Activated effector memory CD4-positive, alpha-beta T cell treated with Interleukin-2 at 50 U/mL for 16 hours (primary cell): ENCODE results near the gene CDYL2.

ENCODE experiments used
- DNase-seq: peaks from one replicate; pipeline ENCODE4 v3.0.0-alpha.2; 2020

The CDYL2 gene

DNA sequence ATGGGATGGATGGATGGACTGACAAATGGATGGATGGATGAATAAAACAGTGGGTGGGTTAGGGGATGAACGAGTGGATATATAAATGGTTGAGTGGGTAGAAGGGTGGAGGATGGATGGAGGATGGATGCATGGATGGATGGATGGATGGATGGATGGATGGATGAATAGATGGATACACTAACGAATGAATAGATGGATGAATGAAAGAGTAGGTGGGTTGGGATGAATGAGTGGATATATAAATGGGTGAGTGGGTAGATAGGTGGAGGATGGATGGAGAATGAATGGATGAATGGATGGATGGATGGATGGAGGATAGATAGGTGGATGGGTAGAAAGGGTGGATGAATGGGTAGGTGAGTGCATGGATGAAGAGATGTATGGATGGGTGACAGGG lies 62.1 kb downstream of the CDYL2 start:
- no peak for DNase-seq

DNA sequence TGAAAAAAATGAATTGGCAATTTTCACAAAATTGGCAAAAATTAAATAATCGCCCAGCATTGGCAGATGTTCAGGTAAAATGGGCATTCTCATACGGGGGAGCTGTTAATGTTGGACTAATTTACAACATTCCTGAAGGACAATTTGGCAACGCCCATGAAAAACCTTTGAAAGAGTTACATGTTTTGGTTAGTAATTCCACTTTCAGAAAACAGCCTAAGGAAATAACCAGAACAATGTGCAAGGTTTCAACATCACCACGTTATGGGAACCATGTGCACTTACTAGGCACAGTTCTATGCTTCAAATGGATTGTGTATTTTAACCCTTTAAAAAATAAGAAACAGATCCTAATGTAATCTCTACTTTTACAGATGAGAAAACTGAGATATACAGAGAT lies 62.7 kb downstream of the CDYL2 start:
- DNase-seq: no peak

- no peak for DNase-seq
These were observed 64.9 kb downstream of the CDYL2 start for GRCh38 chr16:80739523-80739922.

- no peak for DNase-seq
These were observed 65.9 kb downstream of the CDYL2 start for GRCh38 chr16:80738521-80738920.

DNA sequence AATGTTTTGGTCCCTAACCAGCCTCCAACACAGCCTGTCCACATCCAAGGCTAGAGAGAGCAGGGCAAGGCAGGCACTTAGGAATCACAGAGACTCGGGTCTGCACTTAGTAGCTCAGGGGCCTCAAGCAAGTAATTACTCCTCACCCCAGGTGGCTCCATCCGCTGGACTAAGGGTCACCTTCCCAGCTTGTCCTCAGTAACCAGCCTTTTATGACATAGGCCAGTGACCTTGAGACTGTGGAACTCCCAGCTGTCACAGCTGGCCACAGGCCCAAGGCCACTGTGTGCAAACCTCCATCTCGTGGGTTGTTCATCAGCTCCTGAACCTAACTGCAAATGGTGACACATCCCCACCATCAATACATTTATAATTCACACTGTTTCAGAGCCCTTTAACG lies 68.6 kb downstream of the CDYL2 start:
- no peak for DNase-seq

DNA sequence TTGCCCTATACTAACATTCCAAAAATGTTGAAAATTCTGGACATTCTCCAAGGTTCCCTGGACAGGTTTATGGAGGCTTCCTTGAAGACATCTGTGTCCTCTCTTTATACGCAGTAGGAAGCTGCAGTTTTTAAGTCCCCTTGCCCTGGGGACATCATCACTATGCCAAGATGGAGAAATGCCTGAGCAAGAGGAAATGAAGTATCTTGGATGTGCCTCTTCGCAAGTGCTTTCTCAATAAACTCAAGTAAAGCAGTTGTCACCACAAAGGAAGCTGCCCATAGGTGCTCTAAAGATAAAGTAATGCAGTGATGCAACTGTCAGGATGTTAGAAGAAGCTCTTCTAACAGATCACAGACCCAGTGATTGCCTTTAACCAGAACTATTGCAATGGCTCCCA lies 71.0 kb downstream of the CDYL2 start:
- no peak for DNase-seq

- DNase-seq: no peak
These were observed 72.5 kb downstream of the CDYL2 start for GRCh38 chr16:80731915-80732314.

- DNase-seq: peak; percentile 12
These were observed 77.2 kb downstream of the CDYL2 start for GRCh38 chr16:80727066-80727763.

- no peak for DNase-seq
These were observed 78.7 kb downstream of the CDYL2 start for GRCh38 chr16:80725566-80726162.

GRCh38 chr16:80723981-80724380 lies 80.4 kb downstream of the CDYL2 start:
- no peak for DNase-seq

- DNase-seq: no peak
These were observed 81.3 kb downstream of the CDYL2 start for GRCh38 chr16:80723091-80723490.

DNA sequence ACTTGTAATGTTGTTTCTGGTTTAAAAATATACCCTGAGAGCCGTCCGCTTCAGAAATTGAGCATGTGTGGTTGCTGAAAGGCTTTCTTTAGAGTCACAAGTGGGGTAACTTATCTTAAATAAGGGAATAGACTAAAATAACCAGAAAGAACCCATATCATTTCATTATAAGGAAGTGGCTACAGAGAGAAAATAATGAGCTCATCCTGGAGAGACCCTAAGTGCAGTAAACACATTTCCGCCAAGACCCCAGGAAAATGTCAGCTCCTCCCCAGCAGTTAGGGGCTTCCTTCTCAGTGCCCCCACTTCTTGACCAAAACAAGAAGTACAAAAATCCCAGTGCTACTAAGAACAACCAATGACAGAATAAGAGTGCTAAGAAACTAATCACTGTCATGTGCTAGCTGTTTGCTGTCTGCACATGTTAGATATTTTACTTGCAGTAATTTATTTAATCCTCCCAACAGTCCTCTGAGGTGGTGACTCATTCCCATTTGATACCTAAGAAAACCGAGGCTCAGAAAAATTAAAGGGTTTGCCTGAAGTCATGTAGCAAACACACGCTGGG lies 83.5 kb downstream of the CDYL2 start:
- DNase-seq: no peak

DNA sequence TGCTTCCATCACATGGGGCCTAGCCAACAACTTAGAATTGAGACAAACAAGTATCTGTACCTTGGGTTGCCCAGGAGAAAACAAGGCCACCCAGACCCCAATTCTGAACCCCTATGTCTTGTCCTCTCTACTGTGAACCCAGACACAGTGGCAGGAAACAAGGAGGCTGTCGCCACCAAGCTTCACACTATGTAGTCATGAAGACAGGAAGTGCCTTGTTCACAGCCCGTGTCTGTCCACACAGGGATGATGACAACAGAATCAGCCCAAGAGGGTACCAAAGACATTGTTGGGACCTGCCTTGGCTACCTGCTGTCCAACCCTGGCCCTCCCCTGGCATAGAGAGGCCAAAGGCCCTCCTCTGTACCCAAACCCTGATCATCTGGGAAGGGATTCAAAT lies 84.8 kb downstream of the CDYL2 start:
- DNase-seq: no peak

GRCh38 chr16:80718480-80719220 lies 85.7 kb downstream of the CDYL2 start:
- no peak for DNase-seq

- DNase-seq: no peak
These were observed 86.8 kb downstream of the CDYL2 start for GRCh38 chr16:80717611-80718010.

GRCh38 chr16:80716564-80717139 lies 87.7 kb downstream of the CDYL2 start:
- DNase-seq: no peak

GRCh38 chr16:80711406-80711805 lies 93.0 kb downstream of the CDYL2 start:
- DNase-seq: no peak

GRCh38 chr16:80710918-80711317 lies 93.5 kb downstream of the CDYL2 start:
- DNase-seq: no peak

DNA sequence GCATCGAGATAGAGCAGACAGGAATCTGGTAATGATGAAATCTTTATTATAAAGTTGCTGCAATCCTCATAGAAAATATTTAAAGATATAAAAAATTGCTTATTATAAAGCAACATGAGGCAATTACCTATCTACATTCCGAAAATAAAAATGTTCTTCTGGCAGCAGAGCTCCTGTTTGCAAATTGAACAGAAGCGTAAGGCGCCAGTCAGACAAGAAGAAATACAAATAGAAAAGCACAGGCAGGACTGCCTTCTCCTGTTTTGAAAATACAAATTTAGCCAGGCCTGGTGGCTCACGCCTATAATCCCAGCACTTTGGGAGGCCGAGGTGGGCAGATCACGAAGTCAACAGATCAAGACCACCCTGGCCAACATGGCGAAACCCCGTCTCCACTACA lies 95.6 kb downstream of the CDYL2 start:
- no peak for DNase-seq

DNA sequence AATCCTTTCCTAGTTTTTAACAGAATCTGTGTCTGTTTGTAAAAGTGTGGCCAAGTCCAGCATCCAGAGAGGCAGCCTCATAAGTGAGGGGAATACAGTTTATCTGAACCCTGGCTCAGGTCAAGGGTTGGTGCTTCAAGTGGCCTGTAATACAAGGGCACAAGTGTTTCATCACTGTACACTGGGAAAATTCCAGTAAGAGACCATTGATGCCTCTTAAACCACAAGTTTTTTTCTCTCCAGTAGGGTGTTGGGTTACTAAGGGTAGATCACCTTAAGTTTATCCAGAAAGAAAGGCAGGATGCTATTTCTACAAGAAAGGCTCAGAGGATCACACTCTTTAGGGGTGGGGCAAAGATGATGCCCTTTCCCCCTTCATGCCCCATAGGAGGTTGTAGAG lies 96.7 kb downstream of the CDYL2 start:
- no peak for DNase-seq

- no peak for DNase-seq
These were observed 98.8 kb downstream of the CDYL2 start for GRCh38 chr16:80705596-80705995.

DNA sequence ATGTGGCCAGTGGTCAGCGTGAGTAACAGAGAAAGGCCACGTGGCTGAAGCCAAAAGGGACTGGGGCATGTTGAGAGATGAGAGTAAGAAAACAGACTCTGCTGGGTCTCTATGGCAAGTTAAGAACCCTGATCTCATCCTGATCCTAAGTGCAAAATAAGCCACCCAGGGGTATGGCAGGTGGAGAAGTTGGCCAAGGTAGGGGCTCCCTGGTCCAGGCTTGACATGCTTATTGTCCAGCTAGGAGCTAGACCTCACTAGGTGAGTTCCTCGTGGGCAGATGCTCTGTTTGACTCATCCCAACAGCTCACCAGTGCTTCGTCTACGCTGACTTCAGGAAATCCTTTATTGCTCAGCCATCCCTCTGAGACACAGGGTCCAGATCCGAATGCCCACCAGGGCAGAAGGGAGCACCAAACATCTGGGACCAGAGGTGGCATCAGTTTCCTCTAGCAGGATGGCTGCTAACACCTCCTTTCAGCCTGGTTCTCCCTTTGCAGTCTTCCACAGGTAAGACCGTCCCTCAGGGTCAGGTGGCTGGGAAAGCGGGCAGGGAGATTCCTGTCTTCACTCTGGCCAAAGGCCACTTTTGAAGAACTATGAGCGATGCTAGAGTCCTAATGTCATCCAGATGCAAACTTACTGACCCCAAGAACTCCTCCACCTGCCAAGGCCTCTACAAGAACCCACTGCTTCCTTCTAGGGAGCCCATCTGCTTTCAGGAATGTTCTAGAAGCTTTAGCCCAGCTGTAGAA lies 99.5 kb downstream of the CDYL2 start:
- DNase-seq: no peak
